Measurements from ENCODE around the gene ERO1B.

DNA sequence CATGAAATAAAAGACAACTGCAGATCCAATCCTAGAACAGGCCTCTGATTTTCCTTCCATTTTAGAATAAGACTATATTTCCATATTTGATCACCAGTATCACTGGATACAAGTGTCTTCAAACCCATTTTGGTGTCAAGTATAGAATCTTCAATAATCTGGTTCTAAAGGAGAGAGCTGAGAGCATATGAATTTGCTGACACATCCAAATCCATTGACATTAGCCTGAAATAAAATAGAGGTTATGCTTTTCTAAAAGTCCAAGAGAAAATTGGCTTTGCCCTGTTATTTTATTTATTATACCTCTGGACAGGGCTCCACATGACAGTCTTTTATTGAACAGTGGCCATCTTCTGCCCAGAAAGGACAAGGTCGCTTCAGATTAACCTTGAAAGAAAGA is 28.6 kb downstream of the ERO1B start:
- no peak for TF ChIP-seq EZH2 (IDR thresholded peaks at IDR 0.05; ENCODE audit: borderline replicate concordance, low read length)
- TF ChIP-seq, protein P1, sequence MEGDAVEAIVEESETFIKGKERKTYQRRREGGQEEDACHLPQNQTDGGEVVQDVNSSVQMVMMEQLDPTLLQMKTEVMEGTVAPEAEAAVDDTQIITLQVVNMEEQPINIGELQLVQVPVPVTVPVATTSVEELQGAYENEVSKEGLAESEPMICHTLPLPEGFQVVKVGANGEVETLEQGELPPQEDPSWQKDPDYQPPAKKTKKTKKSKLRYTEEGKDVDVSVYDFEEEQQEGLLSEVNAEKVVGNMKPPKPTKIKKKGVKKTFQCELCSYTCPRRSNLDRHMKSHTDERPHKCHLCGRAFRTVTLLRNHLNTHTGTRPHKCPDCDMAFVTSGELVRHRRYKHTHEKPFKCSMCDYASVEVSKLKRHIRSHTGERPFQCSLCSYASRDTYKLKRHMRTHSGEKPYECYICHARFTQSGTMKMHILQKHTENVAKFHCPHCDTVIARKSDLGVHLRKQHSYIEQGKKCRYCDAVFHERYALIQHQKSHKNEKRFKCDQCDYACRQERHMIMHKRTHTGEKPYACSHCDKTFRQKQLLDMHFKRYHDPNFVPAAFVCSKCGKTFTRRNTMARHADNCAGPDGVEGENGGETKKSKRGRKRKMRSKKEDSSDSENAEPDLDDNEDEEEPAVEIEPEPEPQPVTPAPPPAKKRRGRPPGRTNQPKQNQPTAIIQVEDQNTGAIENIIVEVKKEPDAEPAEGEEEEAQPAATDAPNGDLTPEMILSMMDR (IDR thresholded peaks at IDR 0.05; ENCODE audit: low read length): no peak

All from OCI-LY1 (cell line).